ENCODE measurements around the gene MEGF11.

MEGF11 gene

GRCh38 chr15:66108483-66109265 lies 144.9 kb downstream of the MEGF11 start:
- FAIRE-seq (peak; percentile 11), DNase-seq (ENCODE audit: insufficient read length, low spot score) (peak; percentile 86)
- no peak for TF ChIP-seq CTCF (IDR thresholded peaks at IDR 0.05; ENCODE audit: insufficient read depth, missing control alignments)

- no peak for TF ChIP-seq CTCF (IDR thresholded peaks at IDR 0.05; ENCODE audit: insufficient read depth, missing control alignments)
- DNase-seq (ENCODE audit: insufficient read length, low spot score) (no peak), FAIRE-seq (no peak)
Measured at GRCh38 chr15:66107070-66107469, 146.5 kb downstream of the MEGF11 start.

GRCh38 chr15:66105286-66106265 lies 148.0 kb downstream of the MEGF11 start:
- TF ChIP-seq CTCF (IDR thresholded peaks at IDR 0.05; ENCODE audit: insufficient read depth, missing control alignments) = no peak
- FAIRE-seq = no peak

GRCh38 chr15:66103293-66103590 lies 150.3 kb downstream of the MEGF11 start:
- FAIRE-seq = no peak
- DNase-seq (ENCODE audit: insufficient read length, low spot score) = no peak
- no peak for TF ChIP-seq CTCF (IDR thresholded peaks at IDR 0.05; ENCODE audit: insufficient read depth, missing control alignments)

More at GRCh38 chr15:66105286-66106265, 148.0 kb downstream of the MEGF11 start:
- no peak for DNase-seq (ENCODE audit: insufficient read length, low spot score)

GRCh38 chr15:66102563-66103292 lies 150.8 kb downstream of the MEGF11 start:
- DNase-seq (ENCODE audit: insufficient read length, low spot score) = no peak

More at GRCh38 chr15:66102563-66103292, 150.8 kb downstream of the MEGF11 start:
- no peak for TF ChIP-seq CTCF (IDR thresholded peaks at IDR 0.05; ENCODE audit: insufficient read depth, missing control alignments)
- FAIRE-seq = no peak

Data from D721Med (cell line).